Renal pelvis (tissue), 4 donors: ENCODE data around the gene SH3D21. TPM values are rescaled to one million over a fixed set of nuclear protein-coding genes. Genes with fewer than 3 reads are reported as not detected.

Source experiments
- DNase-seq: peaks from one replicate; pipeline ENCODE4 v3.0.0-alpha.2; 2013
- polyA plus RNA-seq, 3 donors: library from polyadenylated mRNA; unstranded; fragments of 120-200 nt; gene quantifications; one replicate each; pipeline ENCODE4 v1.2.1, GENCODE V29; 2013; ENCODE audit not compliant: insufficient read length in 3 of 3

SH3D21 gene
- polyA plus RNA-seq, 3 donors = 25.8 to 36.4 (median 33.1) TPM

DNA sequence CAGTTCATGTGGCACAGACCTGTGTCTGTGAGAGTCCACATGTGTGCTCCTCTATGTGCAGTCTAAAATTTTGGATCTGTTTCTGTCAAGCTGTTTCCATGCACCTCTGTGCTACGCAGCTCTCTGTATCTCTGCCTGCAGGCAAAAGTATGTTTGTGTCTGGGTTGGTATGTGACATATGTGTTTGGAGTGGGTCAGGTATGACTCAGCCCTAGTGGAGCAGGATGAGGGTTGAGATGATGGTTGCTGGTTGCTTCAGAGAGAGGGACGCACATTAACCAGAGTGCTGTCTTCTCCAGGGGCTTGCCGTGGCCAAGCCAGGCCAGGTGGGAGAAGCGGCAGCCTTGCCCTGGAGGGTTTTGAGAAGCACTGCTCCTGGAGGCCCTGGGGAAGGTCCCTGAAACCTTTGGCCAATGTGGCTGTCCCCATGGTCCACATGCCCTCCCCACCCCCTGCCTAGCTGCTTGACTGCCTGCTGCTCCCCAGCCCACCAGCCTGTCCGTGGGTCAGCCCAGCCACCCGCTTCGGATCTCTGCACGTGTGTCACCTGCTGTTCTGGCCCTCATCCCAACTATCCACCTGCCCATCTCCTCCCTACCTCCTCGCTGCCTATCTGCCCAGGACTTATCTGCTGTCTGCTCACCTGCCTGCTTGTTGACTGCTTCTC lies 21.4 kb downstream of the SH3D21 start:
- no peak for DNase-seq

DNA sequence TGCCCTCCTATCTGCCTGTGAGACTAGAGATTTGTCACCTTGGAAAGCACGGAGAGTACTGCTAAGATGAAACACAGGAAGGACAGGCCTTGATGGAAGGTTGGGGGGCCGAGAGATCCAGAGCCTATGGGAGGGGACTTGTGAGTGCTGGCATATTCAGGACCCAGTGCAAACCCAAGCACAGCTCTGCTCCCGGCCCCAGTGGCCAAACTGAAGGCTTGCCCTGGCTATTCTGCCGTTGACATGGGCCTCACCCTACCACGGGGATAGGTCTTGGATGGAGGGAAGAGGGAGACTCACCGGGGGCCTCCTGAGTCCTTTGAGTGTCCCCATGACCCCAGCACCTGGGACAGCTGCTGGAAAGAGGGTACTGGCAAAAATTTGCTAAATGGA lies 21.9 kb downstream of the SH3D21 start:
- DNase-seq = no peak

DNA sequence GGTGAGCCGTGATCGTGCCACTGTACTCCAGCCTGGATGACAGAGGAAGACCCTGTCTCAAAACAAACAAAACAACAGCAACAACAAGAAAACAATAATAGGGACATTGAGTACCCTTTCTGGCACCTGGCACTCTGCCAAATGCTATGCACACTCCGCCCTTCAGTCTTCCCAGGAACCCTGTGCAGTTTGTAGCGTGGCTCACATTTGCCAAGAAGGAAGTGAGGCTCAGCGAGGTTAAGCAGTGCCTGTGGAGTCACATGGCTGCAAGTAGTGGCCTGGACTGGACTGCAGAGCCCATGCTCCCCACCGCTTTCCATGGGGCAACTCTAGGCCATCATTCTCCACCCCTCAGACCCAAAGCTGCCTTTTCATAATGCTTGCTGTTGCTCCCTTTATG lies 22.5 kb downstream of the SH3D21 start:
- no peak for DNase-seq

DNA sequence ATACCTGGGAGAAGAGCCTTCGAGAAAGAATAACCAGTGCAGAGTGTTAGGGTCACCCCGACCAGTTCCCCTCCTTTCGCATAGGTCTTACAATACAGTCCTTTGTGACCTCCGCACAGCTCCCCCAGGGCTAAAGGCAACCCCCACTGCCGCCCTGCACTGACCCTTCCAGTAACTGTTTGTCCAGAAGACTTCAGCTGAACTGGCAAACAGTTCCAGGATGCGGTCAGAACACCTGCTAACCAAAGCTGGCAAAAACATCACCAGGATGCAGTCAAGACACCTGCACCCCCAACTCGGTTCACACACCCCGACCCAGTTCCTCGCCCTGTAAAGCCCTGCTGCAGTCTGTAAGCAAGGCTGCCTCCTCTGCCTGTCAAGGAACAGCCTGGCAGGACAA lies 23.6 kb downstream of the SH3D21 start:
- DNase-seq = no peak

DNA sequence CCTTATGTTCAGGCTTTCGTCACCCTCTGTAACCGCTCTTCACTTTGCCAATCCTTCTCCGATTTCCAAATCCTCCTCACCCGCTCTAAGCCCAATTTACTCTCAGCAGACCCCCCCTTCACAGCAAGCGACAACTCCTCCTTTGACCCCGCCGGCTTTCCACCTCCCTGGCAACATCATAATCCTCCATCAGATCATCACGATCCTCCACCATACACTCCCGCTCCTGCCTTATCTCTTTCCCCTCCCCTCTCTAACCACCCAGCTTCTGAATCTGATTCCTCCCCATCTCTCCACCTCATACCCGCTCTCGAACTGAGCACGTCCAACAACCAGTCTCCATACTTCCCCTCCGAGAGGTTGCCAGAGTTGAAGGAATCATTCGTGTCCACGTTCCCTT lies 24.8 kb downstream of the SH3D21 start:
- DNase-seq = no peak

DNA sequence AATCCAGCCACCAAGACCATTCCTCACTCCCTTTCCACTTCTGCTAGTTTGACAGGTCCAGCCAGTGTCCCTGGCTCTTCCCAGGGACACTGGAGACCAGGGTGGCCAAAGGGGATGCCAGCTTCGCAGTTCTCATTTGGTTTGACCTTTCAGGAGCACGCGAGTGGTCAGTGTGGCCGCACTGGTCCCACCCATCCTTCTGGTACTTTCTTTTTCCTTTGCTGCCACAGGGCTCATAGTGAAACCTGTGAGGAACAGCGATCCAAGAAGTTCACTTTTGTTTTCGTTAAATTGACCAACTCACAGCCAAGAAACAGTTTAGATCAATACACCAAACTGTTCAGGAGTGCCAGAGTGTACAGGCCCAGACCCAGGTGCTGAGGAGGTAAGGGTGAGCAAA lies 31.7 kb downstream of the SH3D21 start:
- DNase-seq = no peak

DNA sequence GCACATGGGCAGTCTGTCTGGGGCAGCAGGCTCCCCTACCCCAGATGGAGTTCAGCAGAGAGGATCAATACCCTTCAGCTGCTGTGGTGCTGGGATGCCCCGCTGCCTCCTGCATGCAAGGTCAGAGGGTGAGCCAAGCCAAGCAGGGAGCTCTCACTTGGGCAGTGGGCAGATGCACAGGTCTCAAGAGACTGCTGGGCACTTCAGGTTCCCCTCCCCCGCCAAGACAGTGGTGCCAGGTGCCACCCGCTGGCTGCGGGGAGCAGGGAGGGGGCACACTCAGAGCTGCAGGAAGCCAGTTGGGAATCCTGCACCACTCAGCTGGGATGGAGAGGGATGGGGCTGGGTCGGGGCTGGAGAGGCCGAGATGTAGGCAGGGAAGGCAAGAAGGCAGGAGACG lies 33.0 kb downstream of the SH3D21 start:
- DNase-seq = no peak

DNA sequence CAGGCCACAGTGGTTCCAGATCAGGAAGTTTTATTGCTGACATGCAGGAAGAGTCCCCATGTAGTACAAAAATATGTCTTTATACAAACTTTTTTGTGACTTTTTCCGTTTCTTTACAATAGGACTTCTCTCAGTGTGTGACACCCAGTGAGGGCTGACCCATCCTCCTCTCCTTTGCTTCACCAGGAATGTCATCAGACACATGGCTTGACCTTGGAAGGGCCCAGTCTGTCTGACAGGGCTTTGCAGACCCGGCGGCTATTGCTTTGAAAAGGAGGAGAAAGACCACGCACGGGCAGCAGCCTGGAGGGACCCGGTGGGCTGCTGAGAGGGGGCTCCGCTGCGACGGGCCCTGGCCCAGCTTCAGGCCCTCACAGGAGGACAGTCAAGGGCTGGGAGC lies 33.4 kb downstream of the SH3D21 start:
- no peak for DNase-seq

DNA sequence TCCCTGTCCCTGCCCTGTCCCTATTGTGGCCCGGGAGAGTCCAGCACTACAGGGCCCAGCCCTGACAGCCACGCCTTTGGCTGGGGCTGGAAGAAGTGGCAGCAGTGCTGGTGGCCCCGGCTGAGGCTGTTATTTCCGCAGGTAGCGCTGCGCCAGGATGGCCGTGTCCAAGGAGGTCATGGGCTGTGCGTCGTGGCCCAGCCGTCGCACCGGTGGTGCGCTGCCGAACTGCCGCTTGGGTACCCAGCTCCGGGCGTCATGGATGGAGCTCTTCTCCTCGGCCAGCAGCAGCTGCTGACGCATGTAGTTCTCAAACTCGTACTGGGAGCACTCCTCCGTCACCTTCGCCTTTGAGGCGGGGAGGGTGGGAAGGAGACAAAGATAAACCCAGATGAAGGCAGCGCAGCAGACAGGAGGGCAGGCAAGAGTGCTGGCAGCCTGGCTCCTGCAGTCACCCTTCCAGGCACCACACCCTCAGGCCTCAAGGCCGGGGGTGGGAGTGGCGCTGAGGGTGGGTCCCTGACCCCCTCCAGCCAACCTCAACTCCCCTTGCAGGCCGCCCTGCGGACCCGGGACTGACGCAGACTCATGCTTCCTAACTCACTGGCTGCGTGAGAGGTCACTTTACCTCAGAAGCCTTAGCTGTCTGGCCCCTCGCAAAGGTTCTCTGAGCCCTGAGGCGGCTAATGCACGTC lies 35.6 kb downstream of the SH3D21 start:
- DNase-seq = no peak

DNA sequence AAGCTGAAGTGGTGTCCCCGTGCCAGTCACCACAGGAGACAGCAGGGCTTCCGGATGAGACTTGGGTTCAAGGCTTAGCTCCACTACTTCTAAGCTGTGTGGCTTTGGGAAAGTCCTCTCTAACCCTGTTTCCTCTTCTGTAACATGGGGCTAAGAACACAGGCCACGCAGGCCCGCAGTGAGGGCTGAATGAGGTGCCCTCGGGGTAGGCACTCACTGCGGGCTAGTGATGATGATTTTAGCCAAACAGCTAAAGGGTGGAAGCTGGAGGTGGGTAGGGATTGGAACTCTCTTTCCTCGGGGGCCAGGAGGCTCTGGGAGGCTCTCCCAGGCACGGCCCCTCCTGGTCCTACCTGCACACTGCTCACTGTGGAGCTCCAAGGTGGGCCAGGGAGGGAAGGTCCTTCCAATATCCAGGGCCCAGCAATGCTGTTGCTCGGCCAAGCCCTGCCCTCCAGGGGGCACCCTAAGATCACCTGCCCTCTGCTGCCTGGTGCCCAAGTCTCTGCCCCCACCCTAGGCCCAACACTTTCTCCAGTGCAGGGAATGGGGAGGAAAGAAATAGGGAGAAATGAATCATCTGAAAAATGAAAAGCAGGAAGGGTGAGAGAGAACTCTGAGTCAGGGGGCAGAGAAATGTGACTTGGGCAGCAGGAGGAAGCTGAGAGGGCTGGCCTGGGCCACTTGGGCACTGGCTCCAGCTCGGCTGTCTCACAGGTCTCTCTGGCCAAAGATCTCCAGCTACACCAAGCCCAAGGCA lies 36.4 kb downstream of the SH3D21 start:
- no peak for DNase-seq

DNA sequence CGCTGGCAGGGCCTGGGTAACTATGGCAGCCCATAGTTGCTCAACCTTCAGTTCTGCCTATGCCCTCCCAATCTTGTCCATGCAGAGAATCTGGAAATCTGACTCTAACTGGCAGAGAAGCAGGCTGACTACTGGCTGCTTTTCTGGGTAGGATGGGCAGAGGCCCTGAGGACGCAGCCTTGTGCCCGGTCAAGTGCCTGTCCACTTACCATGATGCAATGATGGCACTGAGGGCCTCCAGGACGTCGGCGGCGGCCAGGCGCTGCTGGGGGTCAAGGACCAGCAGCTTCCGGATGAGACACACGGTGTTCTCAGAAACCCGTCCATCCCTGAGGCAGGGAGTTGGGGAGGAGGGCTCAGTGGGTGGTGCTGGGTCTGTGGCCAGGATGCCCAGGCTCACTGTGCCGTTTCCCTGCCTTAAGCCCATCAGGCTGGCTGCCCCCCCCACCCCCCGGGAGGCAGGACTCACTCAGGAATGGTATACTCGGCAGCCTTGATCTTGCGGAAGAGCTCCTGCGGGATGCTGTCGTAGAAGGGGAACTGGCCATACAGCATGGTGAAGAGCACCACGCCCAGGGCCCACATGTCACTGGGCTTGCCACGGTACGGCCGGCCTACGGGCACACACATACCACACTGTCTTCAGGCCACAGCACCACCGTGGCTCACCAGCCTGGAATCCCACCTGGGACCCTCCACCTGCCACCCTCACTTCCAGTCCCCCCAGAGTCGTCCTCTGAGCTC lies 37.7 kb downstream of the SH3D21 start:
- no peak for DNase-seq

DNA sequence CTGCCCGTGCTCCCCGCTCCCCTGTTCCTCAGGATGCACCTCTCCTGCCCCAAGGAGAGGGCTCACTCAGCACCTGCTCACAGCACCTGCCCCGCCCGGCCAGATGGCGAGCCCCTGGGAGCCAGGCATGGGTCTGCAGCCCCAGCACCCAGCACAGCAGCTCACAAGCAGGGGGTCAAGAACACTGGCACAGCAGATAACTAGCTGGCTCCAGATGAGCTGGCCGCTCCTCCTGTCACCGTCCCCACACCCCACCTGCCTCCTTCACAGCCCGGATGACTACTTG lies 38.2 kb downstream of the SH3D21 start:
- DNase-seq = no peak

DNA sequence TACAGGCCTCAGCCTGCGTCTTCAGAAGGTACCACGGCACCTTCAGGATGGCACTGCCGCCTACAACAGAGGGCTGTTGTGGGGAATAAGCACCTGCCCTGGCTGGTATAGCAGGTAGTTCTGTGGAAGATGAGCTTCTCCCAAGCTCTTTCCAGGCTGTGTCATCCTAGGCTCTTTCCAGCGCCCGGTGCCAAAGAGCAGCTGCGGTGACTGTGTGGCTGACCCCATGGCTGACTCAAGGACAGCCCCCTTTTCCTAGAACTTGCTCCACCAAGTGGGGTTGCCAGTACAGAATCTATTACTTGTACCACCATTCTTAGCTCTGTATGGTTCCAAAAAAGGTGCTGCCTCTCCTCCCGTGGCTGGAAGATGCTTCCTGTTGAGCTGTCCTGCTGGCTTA lies 39.2 kb downstream of the SH3D21 start:
- no peak for DNase-seq

DNA sequence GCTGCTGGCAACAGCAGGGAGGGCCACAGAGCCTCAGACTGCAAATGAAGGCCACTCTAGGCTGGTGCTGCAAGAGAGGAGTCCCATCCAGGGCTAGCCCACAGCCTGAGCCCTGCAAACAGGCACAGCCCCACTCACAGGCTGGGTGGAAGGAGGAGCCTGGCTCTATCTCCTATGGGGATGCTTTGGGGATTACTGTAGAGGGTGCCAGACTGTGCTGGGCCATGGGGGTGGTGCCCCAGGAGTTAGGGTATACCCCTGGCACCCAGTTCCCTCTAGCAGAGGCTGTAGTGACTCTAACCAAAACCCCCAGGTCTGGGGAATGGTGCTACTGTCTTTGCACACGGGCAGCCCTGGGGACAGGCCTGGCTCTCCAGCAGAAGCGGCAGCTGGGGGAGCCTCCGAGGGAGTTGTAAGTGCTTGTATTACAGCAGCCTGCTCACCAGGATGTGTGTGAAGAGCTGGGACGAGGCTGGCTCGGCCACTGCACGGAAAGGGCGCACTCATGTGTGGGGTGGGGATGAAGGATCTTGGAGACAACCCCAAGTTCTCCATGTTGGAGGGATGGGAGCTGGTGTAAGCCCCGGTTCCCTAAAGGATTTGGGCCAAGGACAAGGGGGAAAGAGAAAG lies 40.7 kb downstream of the SH3D21 start:
- DNase-seq = no peak

DNA sequence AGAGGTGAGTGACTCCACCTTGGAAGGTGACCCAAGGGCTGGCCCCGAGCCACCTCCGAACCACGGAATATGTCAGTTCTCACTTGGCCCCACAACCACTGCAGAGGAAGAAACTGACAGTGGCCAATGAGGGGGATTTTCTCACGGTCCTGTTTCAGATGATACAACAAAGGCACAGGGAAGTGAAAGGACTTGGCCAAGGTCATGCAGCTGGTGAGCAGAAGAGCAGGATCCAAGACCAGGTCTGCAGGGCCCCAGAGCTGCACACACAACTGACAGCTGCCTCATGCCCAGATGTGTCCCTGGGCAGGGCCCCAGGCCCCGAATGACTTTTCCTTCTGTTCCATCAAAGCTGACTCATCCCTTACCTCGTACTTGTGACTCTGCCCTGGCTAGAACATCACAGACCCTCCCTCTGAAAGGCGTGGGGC lies 43.1 kb downstream of the SH3D21 start:
- DNase-seq = no peak

DNA sequence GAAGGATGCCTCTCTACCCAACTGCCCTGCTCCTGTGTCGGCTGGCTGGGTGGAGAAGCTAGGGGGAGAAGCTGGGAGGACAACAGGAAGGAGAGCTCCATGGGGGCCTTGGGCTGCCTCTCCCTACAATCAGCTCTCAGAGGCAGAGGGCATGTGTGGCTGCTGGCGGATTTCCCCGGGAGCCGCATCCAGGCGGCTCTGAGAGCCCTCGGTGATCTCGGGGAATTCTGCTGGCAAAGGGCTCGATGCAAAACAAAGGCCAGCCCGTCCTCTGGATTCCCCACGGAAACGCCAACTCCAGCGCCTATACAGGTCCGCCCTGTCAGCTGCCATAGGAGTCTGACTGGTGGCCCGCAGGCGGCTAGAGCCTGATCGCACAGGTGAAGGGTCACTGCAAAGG lies 43.7 kb downstream of the SH3D21 start:
- no peak for DNase-seq

DNA sequence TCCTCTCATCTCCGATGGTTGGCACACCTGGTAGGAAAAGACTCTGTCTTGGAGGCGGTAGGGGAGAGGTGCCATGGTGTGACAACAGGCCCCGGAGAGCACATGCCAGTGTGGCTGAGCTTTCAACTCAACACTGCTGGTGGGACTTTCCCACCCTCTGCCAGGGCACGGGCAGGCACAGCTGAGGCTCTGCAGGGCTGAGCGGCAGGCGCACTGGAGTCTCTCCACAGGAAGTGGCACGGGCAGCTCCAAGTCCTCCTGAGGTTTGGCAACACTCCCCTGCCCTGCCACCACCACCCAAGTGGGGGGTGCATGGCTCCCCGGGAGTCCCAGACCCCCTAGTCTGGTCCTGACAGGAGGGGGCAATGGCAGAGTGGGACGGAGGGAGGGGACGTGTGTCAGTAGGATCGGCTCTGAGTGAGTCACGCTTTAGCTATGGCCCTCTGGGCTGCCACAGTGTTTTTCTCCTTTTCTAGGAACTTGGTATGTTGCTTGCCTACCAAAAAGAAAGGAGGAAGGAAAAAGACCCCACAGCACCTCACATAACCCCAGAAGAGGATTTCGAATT lies 44.6 kb downstream of the SH3D21 start:
- no peak for DNase-seq

DNA sequence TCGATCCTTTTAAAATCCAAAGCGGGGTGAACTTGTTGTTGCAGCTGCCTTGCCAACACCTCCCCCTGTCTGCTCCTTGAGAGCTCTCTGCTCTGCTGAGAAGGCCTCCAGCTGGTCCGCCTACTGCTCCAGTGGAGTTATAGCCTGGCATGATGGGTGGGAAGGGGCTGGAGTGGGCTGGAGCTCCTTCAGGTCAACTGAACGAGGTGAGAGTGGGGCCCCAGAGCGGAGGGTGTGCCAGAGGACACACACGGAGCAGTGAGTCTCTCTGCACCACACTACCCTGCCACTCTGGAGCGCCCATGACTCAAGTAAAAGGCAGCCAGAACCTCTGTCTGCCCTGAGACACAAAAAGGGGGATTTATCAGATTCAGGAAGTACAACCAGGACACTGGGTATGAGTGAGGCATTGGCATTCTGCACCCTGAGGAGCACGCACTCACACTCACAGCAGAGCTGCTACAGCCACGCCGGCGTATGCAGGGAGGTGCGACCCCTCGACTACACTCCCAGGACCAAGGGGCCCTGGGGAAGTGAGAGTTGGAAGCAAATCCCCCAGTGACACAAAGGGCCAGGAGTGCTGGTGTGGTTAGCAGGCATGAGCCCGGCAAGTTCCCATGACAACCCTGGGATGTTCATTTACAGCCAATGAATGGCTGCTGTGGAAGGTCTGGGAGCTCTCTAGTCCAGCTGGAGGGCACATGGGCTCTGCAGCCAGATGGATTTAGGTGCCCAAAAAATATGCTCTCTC lies 45.2 kb downstream of the SH3D21 start:
- no peak for DNase-seq

DNA sequence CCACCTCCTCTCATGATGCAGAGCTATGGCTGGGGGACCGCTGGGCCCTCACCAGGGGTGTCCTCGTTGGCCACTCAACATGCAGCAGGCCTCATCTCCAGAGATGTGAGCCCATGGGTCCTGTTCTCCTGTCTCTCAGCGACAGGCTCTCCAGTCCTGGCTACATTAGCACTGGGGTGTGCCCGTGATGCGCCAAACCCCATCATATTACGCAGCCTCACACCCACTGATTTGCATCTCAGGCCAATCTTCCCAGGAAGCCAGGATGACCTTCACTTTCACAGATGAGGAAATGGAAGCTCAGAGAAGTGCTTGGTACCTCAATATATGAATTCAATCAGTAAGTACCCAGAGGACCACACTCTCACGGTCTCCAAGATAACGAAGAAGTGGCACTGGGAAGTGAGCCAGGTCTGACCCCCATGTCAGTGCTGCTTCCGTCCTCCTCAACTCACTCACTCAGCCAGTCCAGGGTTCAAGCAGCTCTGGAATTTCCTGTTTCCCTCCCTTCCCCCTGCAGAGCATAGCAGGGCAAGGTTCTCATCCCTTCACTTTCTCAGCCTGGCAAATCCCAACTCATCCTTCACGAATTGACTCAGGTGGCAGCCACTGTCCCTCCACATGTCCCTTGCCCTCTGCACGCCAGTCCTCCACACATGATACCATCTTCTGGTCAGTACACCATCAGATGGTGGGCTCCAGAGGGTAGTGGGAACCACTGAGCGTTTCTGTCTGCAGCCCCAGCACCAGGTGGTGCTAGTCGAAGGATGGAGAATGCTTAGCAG lies 46.1 kb downstream of the SH3D21 start:
- no peak for DNase-seq
